OCI-LY1 (cell line): ENCODE data around the gene FZR1.

Experiments used
- EZH2 ChIP-seq: fragments of 200-600 bp; sonication (generic), shearing (Covaris generic); IDR thresholded peaks from 2 replicates; pipeline ENCODE4 v1.8.0; 2017; ENCODE audit warnings: borderline replicate concordance, mixed run types, mild to moderate bottlenecking, antibody characterized with exemption, low read length, moderate library complexity, mixed read lengths
- TF ChIP-seq, protein P1 (sequence below): fragments of 200-600 bp; sonication (generic), shearing (Covaris generic); IDR thresholded peaks from 2 replicates; pipeline ENCODE4 v1.5.1; 2017; ENCODE audit warnings: mild to moderate bottlenecking, antibody characterized with exemption, low read length, moderate library complexity, mixed read lengths

GRCh38 chr19:3580156-3580934 lies 74.2 kb downstream of the FZR1 start:
- TF ChIP-seq, protein P1, sequence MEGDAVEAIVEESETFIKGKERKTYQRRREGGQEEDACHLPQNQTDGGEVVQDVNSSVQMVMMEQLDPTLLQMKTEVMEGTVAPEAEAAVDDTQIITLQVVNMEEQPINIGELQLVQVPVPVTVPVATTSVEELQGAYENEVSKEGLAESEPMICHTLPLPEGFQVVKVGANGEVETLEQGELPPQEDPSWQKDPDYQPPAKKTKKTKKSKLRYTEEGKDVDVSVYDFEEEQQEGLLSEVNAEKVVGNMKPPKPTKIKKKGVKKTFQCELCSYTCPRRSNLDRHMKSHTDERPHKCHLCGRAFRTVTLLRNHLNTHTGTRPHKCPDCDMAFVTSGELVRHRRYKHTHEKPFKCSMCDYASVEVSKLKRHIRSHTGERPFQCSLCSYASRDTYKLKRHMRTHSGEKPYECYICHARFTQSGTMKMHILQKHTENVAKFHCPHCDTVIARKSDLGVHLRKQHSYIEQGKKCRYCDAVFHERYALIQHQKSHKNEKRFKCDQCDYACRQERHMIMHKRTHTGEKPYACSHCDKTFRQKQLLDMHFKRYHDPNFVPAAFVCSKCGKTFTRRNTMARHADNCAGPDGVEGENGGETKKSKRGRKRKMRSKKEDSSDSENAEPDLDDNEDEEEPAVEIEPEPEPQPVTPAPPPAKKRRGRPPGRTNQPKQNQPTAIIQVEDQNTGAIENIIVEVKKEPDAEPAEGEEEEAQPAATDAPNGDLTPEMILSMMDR = no peak
- no peak for TF ChIP-seq EZH2
